Measurements from ENCODE around the gene BTBD7. TPM values are rescaled to one million over a fixed set of nuclear protein-coding genes. Genes with fewer than 3 reads are reported as not detected.

Gene BTBD7
- total RNA-seq, 1 donor from 2014 or later = 55.7 TPM

- DNase-seq = no peak
Observed at GRCh38 chr14:93301821-93302447, 30.9 kb downstream of the BTBD7 start.

GRCh38 chr14:93299866-93300265 is 33.0 kb downstream of the BTBD7 start:
- DNase-seq = no peak

- DNase-seq = no peak
Observed at GRCh38 chr14:93299416-93299815, 33.4 kb downstream of the BTBD7 start.

- DNase-seq = no peak
Observed at GRCh38 chr14:93295541-93296220, 37.2 kb downstream of the BTBD7 start.

- DNase-seq = no peak
Observed at GRCh38 chr14:93286212-93286890, 46.5 kb downstream of the BTBD7 start.

- DNase-seq = no peak
Observed at GRCh38 chr14:93285044-93285443, 47.8 kb downstream of the BTBD7 start.

- DNase-seq = no peak
Observed at GRCh38 chr14:93281937-93282336, 50.9 kb downstream of the BTBD7 start.

GRCh38 chr14:93280743-93281142 is 52.1 kb downstream of the BTBD7 start:
- no peak for DNase-seq

GRCh38 chr14:93276031-93276716 is 56.7 kb downstream of the BTBD7 start:
- DNase-seq = no peak

- no peak for DNase-seq
Observed at GRCh38 chr14:93274055-93274806, 58.6 kb downstream of the BTBD7 start.

GRCh38 chr14:93271111-93271510 is 61.7 kb downstream of the BTBD7 start:
- DNase-seq = no peak

- DNase-seq = peak; percentile 14
Observed at GRCh38 chr14:93269341-93270068, 63.3 kb downstream of the BTBD7 start.

- DNase-seq = no peak
Observed at GRCh38 chr14:93268406-93268805, 64.4 kb downstream of the BTBD7 start.

- DNase-seq = no peak
Observed at GRCh38 chr14:93267149-93267711, 65.6 kb downstream of the BTBD7 start.

- no peak for DNase-seq
Observed at GRCh38 chr14:93266127-93266526, 66.7 kb downstream of the BTBD7 start.

GRCh38 chr14:93263416-93263815 is 69.4 kb downstream of the BTBD7 start:
- no peak for DNase-seq

GRCh38 chr14:93262446-93262845 is 70.4 kb downstream of the BTBD7 start:
- DNase-seq = no peak

- DNase-seq = no peak
Observed at GRCh38 chr14:93249128-93249831, 83.6 kb downstream of the BTBD7 start.

GRCh38 chr14:93246534-93246933 is 86.3 kb downstream of the BTBD7 start:
- DNase-seq = no peak

GRCh38 chr14:93245764-93246420 is 86.9 kb downstream of the BTBD7 start:
- DNase-seq = no peak

Measured in occipital lobe (tissue), 2 donors.